A673 (cell line): ENCODE data around the gene TUBB3. TPM values are rescaled to one million over a fixed set of nuclear protein-coding genes. Genes with fewer than 3 reads are reported as not detected.

Experiments
- BruUV-seq: library from RNA; stranded (reverse); fragments of 400-500 nt; replicated peaks from 2 replicates; lab custom pipeline; 2021; lab: Mats Ljungman, UMichigan
- CTCF ChIA-PET: fragments of 300-600 bp; sonication (Branson Sonifier 250); formaldehyde crosslinking; loops from one replicate; lab custom pipeline; 2022; ENCODE audit warnings: antibody characterized with exemption; lab: Charles Lee
- POLR2A ChIA-PET: fragments of 300-600 bp; sonication (Branson Sonifier 250); formaldehyde crosslinking; loops from one replicate; lab custom pipeline; 2022; ENCODE audit warnings: antibody characterized with exemption; ENCODE audit not compliant: low non-redundant PET; lab: Charles Lee
- DNase-seq: peaks from one replicate; pipeline ENCODE4 v3.0.0-alpha.2; 2015; ENCODE audit warnings: low spot score
- H3K27ac ChIP-seq: fragments of 200-600 bp; sonication (generic); 2 replicates; pipeline ENCODE4 v1.5.1; 2016; ENCODE audit warnings: mixed run types, low read depth, mild to moderate bottlenecking, mixed read lengths, antibody characterized with exemption, low read length; ENCODE audit not compliant: poor library complexity, severe bottlenecking
- H3K27me3 ChIP-seq: fragments of 200-600 bp; sonication (generic); replicated peaks from 2 replicates; pipeline ENCODE4 v1.6.1; 2017; ENCODE audit warnings: mixed run types, low read depth, mild to moderate bottlenecking, mixed read lengths, antibody characterized with exemption, low read length; ENCODE audit not compliant: insufficient read depth, poor library complexity
- H3K36me3 ChIP-seq: fragments of 200-600 bp; sonication (generic); 2 replicates; pipeline ENCODE4 v1.6.1; 2016; ENCODE audit warnings: mixed run types, mild to moderate bottlenecking, mixed read lengths, antibody characterized with exemption, low read length; ENCODE audit not compliant: insufficient read depth, poor library complexity, severe bottlenecking
- H3K4me1 ChIP-seq: fragments of 200-600 bp; sonication (generic); 2 replicates; pipeline ENCODE4 v1.6.1; 2017; ENCODE audit warnings: mixed run types, mild to moderate bottlenecking, mixed read lengths, antibody characterized with exemption, low read length; ENCODE audit not compliant: insufficient read depth, poor library complexity, severe bottlenecking
- H3K4me3 ChIP-seq: fragments of 200-600 bp; sonication (generic); 2 replicates; pipeline ENCODE4 v1.5.1; 2016; ENCODE audit warnings: low read depth, mixed run types, mild to moderate bottlenecking, mixed read lengths, low read length; ENCODE audit not compliant: poor library complexity, severe bottlenecking
- H3K9me3 ChIP-seq: fragments of 200-600 bp; sonication (generic); 2 replicates; pipeline ENCODE4 v1.6.1; 2016; ENCODE audit warnings: mixed run types, low read depth, mild to moderate bottlenecking, mixed read lengths, antibody characterized with exemption, low read length; ENCODE audit not compliant: poor library complexity, severe bottlenecking
- EZH2 ChIP-seq: fragments of 200-600 bp; sonication (generic); IDR thresholded peaks from 2 replicates; pipeline ENCODE4 v1.6.1; 2017; ENCODE audit warnings: borderline replicate concordance, low read depth, mild to moderate bottlenecking, mixed read lengths, antibody characterized with exemption, low read length; ENCODE audit not compliant: poor library complexity, severe bottlenecking
- intact Hi-C: fragments of 100-400 bp; cut with micrococcal nuclease; formaldehyde crosslinking; loops from one replicate; pipeline ENCODE4 v1.10.0; 2022; ENCODE audit not compliant: unreplicated experiment
- total RNA-seq: library from RNA; stranded (reverse); gene quantifications from 2 replicates; pipeline ENCODE4 v1.2.3, GENCODE V29; 2021
- TF ChIP-seq, protein P1 (sequence below): fragments of 300-800, 200-600 bp; sonication (generic); conservative IDR thresholded peaks from 2 replicates; pipeline ENCODE4 v1.5.1; 2017; ENCODE audit warnings: low read depth, mild to moderate bottlenecking, antibody characterized with exemption, low read length, moderate library complexity, mixed read lengths

TUBB3 gene
- total RNA-seq, 1 experiment from 2014 or later = 297 TPM

GRCh38 chr16:89895482-89896250 is 27.5 kb upstream of the TUBB3 start:
- no peaks in the 10 kb centered on the region for H3K4me1 ChIP-seq
- DNase-seq = no peak
- no TSS peak for BruUV-seq
- ChIA-PET POLR2A (no interaction called here), CTCF (no interaction called here)
- H3K4me3 ChIP-seq = no peak overlapping the region
- intact Hi-C loops = no loop called here
- TF ChIP-seq, protein P1, sequence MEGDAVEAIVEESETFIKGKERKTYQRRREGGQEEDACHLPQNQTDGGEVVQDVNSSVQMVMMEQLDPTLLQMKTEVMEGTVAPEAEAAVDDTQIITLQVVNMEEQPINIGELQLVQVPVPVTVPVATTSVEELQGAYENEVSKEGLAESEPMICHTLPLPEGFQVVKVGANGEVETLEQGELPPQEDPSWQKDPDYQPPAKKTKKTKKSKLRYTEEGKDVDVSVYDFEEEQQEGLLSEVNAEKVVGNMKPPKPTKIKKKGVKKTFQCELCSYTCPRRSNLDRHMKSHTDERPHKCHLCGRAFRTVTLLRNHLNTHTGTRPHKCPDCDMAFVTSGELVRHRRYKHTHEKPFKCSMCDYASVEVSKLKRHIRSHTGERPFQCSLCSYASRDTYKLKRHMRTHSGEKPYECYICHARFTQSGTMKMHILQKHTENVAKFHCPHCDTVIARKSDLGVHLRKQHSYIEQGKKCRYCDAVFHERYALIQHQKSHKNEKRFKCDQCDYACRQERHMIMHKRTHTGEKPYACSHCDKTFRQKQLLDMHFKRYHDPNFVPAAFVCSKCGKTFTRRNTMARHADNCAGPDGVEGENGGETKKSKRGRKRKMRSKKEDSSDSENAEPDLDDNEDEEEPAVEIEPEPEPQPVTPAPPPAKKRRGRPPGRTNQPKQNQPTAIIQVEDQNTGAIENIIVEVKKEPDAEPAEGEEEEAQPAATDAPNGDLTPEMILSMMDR = no peak
- no peak for TF ChIP-seq EZH2
- no peak overlapping the region for H3K27ac ChIP-seq
- H3K36me3 ChIP-seq = peaks cover 72% of the 10 kb centered on the region
- no peaks in the 10 kb centered on the region for H3K9me3 ChIP-seq
- no peaks in the 10 kb centered on the region for H3K27me3 ChIP-seq

DNA sequence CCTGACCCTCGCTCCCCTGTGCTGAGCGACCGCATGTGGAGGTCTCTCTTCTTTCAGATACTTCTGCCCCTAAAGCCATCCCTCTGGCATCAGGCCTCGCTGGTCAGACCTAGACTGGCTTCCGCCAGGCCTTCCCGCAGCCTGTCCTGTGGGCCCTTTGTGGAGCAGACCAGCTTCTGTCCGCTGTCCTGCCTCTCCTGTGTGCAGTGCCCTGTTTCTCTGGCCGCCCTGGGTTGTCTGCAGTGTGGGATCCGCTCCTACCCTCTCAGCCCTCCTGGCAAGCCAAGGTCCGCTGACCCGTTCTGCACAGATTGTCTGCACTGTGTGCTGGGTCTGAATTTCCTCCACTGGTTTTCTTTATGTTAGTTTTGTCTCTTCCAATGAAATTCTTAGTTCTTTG is 25.9 kb upstream of the TUBB3 start:
- Histone ChIP-seq H3K27ac (no peak overlapping the region), H3K4me1 (no peaks in the 10 kb centered on the region), H3K36me3 (peaks cover 69% of the 10 kb centered on the region), H3K9me3 (no peaks in the 10 kb centered on the region), H3K4me3 (no peak overlapping the region), H3K27me3 (no peaks in the 10 kb centered on the region)
- ChIA-PET POLR2A (no interaction called here), CTCF (no interaction called here)
- no TSS peak for BruUV-seq
- DNase-seq = no peak
- intact Hi-C loops = no loop called here
- no peak for TF ChIP-seq EZH2
- TF ChIP-seq, protein P1 = no peak

DNA sequence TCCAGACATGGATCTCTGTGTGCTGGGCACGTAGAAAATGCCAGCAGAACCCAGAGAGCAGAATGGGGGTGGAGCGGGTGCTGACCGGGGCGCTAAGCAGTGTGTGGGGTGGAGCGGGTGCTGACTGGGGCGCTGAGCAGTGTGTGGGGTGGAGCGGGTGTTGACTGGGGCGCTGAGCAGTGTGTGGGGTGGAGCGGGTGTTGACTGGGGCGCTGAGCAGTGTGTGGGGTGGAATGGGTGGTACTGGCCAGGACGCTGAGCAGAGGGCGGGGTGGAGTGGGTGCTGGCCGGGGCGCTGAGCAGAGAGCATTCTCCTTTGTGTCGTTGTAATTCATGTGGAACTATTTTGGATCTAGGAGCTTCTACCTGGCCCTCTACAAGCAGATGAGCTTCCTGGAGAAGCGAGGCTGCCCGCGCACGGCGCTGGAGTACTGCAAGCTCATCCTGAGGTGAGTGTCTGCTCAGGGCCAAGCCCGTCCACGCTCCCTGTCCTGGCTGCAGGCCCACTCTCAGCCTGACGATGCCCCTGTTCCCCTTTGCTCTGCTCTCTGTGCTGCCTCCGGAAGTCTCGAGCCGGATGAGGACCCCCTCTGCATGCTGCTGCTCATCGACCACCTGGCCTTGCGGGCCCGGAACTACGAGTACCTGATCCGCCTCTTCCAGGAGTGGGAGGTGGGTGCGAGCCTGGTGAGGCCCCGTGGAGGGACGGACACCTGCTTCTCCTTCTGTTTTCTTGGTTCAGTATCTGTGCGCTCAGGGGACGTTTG is 24.8 kb upstream of the TUBB3 start:
- no peak overlapping the region for H3K4me3 ChIP-seq
- TF ChIP-seq EZH2 = no peak
- TF ChIP-seq, protein P1 = no peak
- H3K4me1 ChIP-seq = no peaks in the 10 kb centered on the region
- H3K36me3 ChIP-seq = peaks cover 63% of the 10 kb centered on the region
- H3K27ac ChIP-seq = no peak overlapping the region
- H3K9me3 ChIP-seq = no peaks in the 10 kb centered on the region
- no peak for DNase-seq
- CTCF ChIA-PET = no interaction called here
- POLR2A ChIA-PET = no interaction called here
- H3K27me3 ChIP-seq = no peaks in the 10 kb centered on the region
- no TSS peak for BruUV-seq
- intact Hi-C loops = no loop called here
